B cell (primary cell): ENCODE data around the gene KATNIP. TPM values are rescaled to one million over a fixed set of nuclear protein-coding genes. Genes with fewer than 3 reads are reported as not detected.

Source experiments
- ATAC-seq: fragments of 200-7000 bp; cut with Tn5 transposase; one replicate; pipeline ENCODE4 v1.10.0; 2021; ENCODE audit warnings: low read depth, mild to moderate bottlenecking, moderate number of reproducible peaks, moderate library complexity
- CTCF ChIA-PET: fragments of 350-600 bp; sonication (Branson Sonifier 250); formaldehyde crosslinking; loops from one replicate; lab custom pipeline; 2021; ENCODE audit warnings: antibody characterized with exemption, inconsistent platforms; lab: Charles Lee
- POLR2A ChIA-PET: fragments of 350-600 bp; sonication (Branson Sonifier 250); formaldehyde crosslinking; loops from one replicate; lab custom pipeline; 2021; ENCODE audit warnings: antibody characterized with exemption; lab: Charles Lee
- DNase-seq: peaks from one replicate; pipeline ENCODE4 v3.0.0; 2013
- H2AFZ ChIP-seq: 2 replicates; pipeline ENCODE4 v1.6.1; 2012; ENCODE audit warnings: mild to moderate bottlenecking, low read depth, low read length; ENCODE audit not compliant: insufficient read depth, poor library complexity, severe bottlenecking
- H3K27ac ChIP-seq, 2 donors: 1 replicate in 1 of 2; 2 replicates in 1 of 2; pipeline ENCODE4 v1.5.1; 2012 to 2013; ENCODE audit warnings: low read length in 2 of 2, mild to moderate bottlenecking in 2 of 2, moderate library complexity in 1 of 2
- H3K27me3 ChIP-seq, 4 experiments: fragments of 200-600 bp in 1 of 4; sonication (generic) in 1 of 4; replicated peaks in 1 of 4; 1 replicate in 2 of 4; 2 replicates in 2 of 4; pipeline versions ENCODE4 v1.6.1 to v1.7.0; 2013 to 2016; ENCODE audit warnings: low read length in 3 of 4, mild to moderate bottlenecking in 2 of 4, mixed read lengths in 1 of 4, moderate library complexity in 1 of 4; ENCODE audit not compliant: insufficient read depth in 4 of 4, control insufficient read depth in 3 of 4; ENCODE audit errors: control extremely low read depth in 1 of 4
- H3K36me3 ChIP-seq, 2 experiments: replicated peaks in 1 of 2; 1 replicate in 1 of 2; 2 replicates in 1 of 2; pipeline versions ENCODE4 v1.6.1 to v1.7.1; 2013; ENCODE audit warnings: low read length in 1 of 2; ENCODE audit not compliant: insufficient read depth in 2 of 2, control insufficient read depth in 1 of 2; ENCODE audit errors: control extremely low read depth in 1 of 2, extremely low read depth in 1 of 2
- H3K4me1 ChIP-seq, 2 donors: fragments of 200-600 bp in 1 of 2; sonication (generic) in 1 of 2; 1 replicate in 1 of 2; 2 replicates in 1 of 2; pipeline versions ENCODE4 v1.5.1 to v1.6.1; 2013 to 2017; ENCODE audit warnings: low read length in 2 of 2; ENCODE audit not compliant: control insufficient read depth in 2 of 2, insufficient read depth in 2 of 2
- H3K4me2 ChIP-seq: replicated peaks from 2 replicates; pipeline ENCODE3; 2012; ENCODE audit warnings: mild to moderate bottlenecking, low read depth, low read length; ENCODE audit not compliant: poor library complexity, severe bottlenecking
- H3K4me3 ChIP-seq, 5 experiments: fragments of 200-600 bp in 1 of 5; sonication (generic) in 1 of 5; 1 replicate in 3 of 5; 2 replicates in 2 of 5; pipeline versions ENCODE4 v1.5.1 to v1.7.0; 2011 to 2016; ENCODE audit warnings: low read length in 4 of 5, mild to moderate bottlenecking in 4 of 5, low read depth in 2 of 5, control low read depth in 1 of 5, moderate library complexity in 1 of 5; ENCODE audit not compliant: insufficient read depth in 1 of 5; ENCODE audit errors: control extremely low read depth in 1 of 5, extremely low read depth in 1 of 5
- H3K79me2 ChIP-seq: fragments of 200-600 bp; sonication (generic); one replicate; pipeline ENCODE4 v1.6.0; 2016; ENCODE audit warnings: low read length; ENCODE audit not compliant: control insufficient read depth, insufficient read depth
- H3K9ac ChIP-seq: fragments of 200-600 bp; sonication (generic); 2 replicates; pipeline ENCODE4 v1.6.1; 2017; ENCODE audit warnings: mild to moderate bottlenecking, low read length, moderate library complexity
- H3K9me3 ChIP-seq, 3 donors: one replicate each; pipeline versions ENCODE4 v1.6.1 to v1.7.1; 2013; ENCODE audit warnings: low read length in 2 of 3; ENCODE audit not compliant: control insufficient read depth in 2 of 3, insufficient read depth in 1 of 3; ENCODE audit errors: control extremely low read depth in 1 of 3
- H4K20me1 ChIP-seq: 2 replicates; pipeline ENCODE4 v1.6.0; 2012; ENCODE audit warnings: mild to moderate bottlenecking, low read length; ENCODE audit not compliant: insufficient read depth, control insufficient read depth, poor library complexity, severe bottlenecking
- H3K27ac Mint-ChIP-seq: one replicate; pipeline ENCODE4 v1.8.0; 2021; ENCODE audit warnings: mixed read lengths
- H3K27me3 Mint-ChIP-seq: one replicate; pipeline ENCODE4 v1.8.0; 2021; ENCODE audit warnings: mixed read lengths
- H3K4me1 Mint-ChIP-seq: one replicate; pipeline ENCODE4 v1.8.0; 2021; ENCODE audit warnings: mixed read lengths
- H3K4me3 Mint-ChIP-seq: one replicate; pipeline ENCODE4 v1.8.0; 2021; ENCODE audit warnings: mixed read lengths
- H3K9me3 Mint-ChIP-seq: one replicate; pipeline ENCODE4 v1.8.0; 2022; ENCODE audit warnings: mixed read lengths; ENCODE audit not compliant: insufficient read depth
- CTCF ChIP-seq: fragments of 200-600 bp; IDR thresholded peaks from one replicate; pipeline ENCODE4 v1.8.0; 2022; ENCODE audit warnings: antibody characterized with exemption, mild to moderate bottlenecking
- EZH2 ChIP-seq: IDR thresholded peaks from 2 replicates; pipeline ENCODE4 v1.6.1; 2012; ENCODE audit warnings: borderline replicate concordance, low read depth, mild to moderate bottlenecking, moderate library complexity, low read length; ENCODE audit not compliant: insufficient read depth, poor library complexity, severe bottlenecking
- WGBS: methylation state at CpG from one replicate; pipeline ENCODE4 v1.1.5; 2013; ENCODE audit warnings: missing lambda C conversion rate; ENCODE audit not compliant: insufficient coverage; 5-methylcytosine and 5-hydroxymethylcytosine counted together
- intact Hi-C: fragments of 100-400 bp; cut with micrococcal nuclease; formaldehyde crosslinking; loops from one replicate; pipeline ENCODE4 v1.10.0; 2022
- polyA plus RNA-seq: library from polyadenylated mRNA; depleted of rRNA; stranded (reverse); fragments of >200 nt; gene quantifications from 2 replicates; pipeline ENCODE4 v1.2.3, GENCODE V29; 2012
- total RNA-seq, 2 donors: library from RNA; stranded (reverse); fragments of 120-200 nt in 1 of 2; gene quantifications; 1 replicate in 1 of 2; 2 replicates in 1 of 2; pipeline versions ENCODE4 v1.2.3 to v1.2.4, GENCODE V29; 2013 to 2022

Gene KATNIP
- total and polyA plus RNA-seq, 2 donors (not counting 1 experiment from before 2014, with no cell fraction given): 21.2 to 49.9 TPM

GRCh38 chr16:27503662-27504061 is 46.3 kb upstream of the KATNIP start:
- Histone ChIP-seq H2AFZ (no peak overlapping the region), H4K20me1 (no peaks in the 10 kb centered on the region), H3K9ac (no peak overlapping the region), H3K4me2 (no peak overlapping the region), H3K9me3 (no peaks in the 10 kb centered on the region), H3K36me3 (peaks cover 13 to 94% of the 10 kb centered on the region in 2 experiments), H3K4me1 (no peaks in the 10 kb centered on the region), H3K79me2 (no peaks in the 10 kb centered on the region), H3K4me3 (no peak overlapping the region), H3K27ac (no peak overlapping the region), H3K27me3 (no peaks in the 10 kb centered on the region)
- 89% methylated on average over 5 of the region's 5 CpGs for WGBS
- POLR2A ChIA-PET: no interaction called here
- H3K27ac Mint-ChIP-seq: no peak overlapping the region
- intact Hi-C loops: no loop called here
- H3K27me3 Mint-ChIP-seq: no peaks in the 10 kb centered on the region
- ATAC-seq (no peak), DNase-seq (no peak)
- no peak overlapping the region for H3K4me3 Mint-ChIP-seq
- H3K9me3 Mint-ChIP-seq: no peaks in the 10 kb centered on the region
- CTCF ChIA-PET: no interaction called here
- no peaks in the 10 kb centered on the region for H3K4me1 Mint-ChIP-seq
- TF ChIP-seq CTCF (no peak), EZH2 (no peak)

GRCh38 chr16:27505297-27506236 is 44.4 kb upstream of the KATNIP start:
- Mint-ChIP-seq H3K4me3 (no peak overlapping the region), H3K27me3 (no peaks in the 10 kb centered on the region), H3K9me3 (no peaks in the 10 kb centered on the region), H3K27ac (no peak overlapping the region), H3K4me1 (no peaks in the 10 kb centered on the region)
- no peak overlapping the region for H3K9ac ChIP-seq
- ATAC-seq: no peak
- H2AFZ ChIP-seq: no peak overlapping the region
- no peaks in the 10 kb centered on the region for H3K4me1 ChIP-seq
- ChIA-PET POLR2A (no interaction called here), CTCF (no interaction called here)
- intact Hi-C loops: no loop called here
- H3K4me3 ChIP-seq: no peak overlapping the region
- over 99% methylated on average over 11 of the region's 13 CpGs for WGBS
- H3K36me3 ChIP-seq: peaks cover 13 to 88% of the 10 kb centered on the region in 2 experiments
- H3K4me2 ChIP-seq: no peak overlapping the region
- no peaks in the 10 kb centered on the region for H3K79me2 ChIP-seq
- no peak overlapping the region for H3K27ac ChIP-seq
- no peaks in the 10 kb centered on the region for H4K20me1 ChIP-seq
- no peaks in the 10 kb centered on the region for H3K27me3 ChIP-seq
- H3K9me3 ChIP-seq: no peaks in the 10 kb centered on the region
- DNase-seq: no peak
- TF ChIP-seq EZH2 (no peak), CTCF (no peak)
